Caco-2 (cell line): ENCODE measurements around the gene ACOT7. TPM values are rescaled to one million over a fixed set of nuclear protein-coding genes. Genes with fewer than 3 reads are reported as not detected.
A peak's percentile ranks its signal among the peaks of the same experiment; 100 is the strongest.

Experiments used
- BruUV-seq: library from RNA; stranded (reverse); fragments of 400-500 nt; replicated peaks from 2 replicates; lab custom pipeline; 2021; lab: Mats Ljungman, UMichigan
- CTCF ChIA-PET: fragments of 300-600 bp; sonication (Branson Sonifier 250); formaldehyde crosslinking; loops from one replicate; lab custom pipeline; 2022; ENCODE audit warnings: antibody characterized with exemption; lab: Charles Lee
- POLR2A ChIA-PET: fragments of 300-600 bp; sonication (Branson Sonifier 250); formaldehyde crosslinking; loops from one replicate; lab custom pipeline; 2022; ENCODE audit warnings: antibody characterized with exemption; lab: Charles Lee
- DNase-seq, 2 experiments: peaks; one replicate each; pipeline versions ENCODE4 v3.0.0 to v3.0.0-alpha.2; 2020 to 2022
- H3K27me3 ChIP-seq: replicated peaks from 2 replicates; pipeline ENCODE4 v1.6.0; 2011; ENCODE audit warnings: low read length; ENCODE audit not compliant: control insufficient read depth, insufficient read depth
- H3K36me3 ChIP-seq: 2 replicates; pipeline ENCODE4 v1.5.1; 2011; ENCODE audit warnings: low read length; ENCODE audit not compliant: control insufficient read depth, insufficient read depth
- H3K4me1 ChIP-seq: fragments of 250-450 bp; sonication (Bioruptor Pico); 2 replicates; pipeline ENCODE4 v1.5.1; 2020; ENCODE audit warnings: mild to moderate bottlenecking
- H3K4me3 ChIP-seq: 2 replicates; pipeline ENCODE4 v1.5.1; 2011; ENCODE audit warnings: low read depth, mild to moderate bottlenecking, control low read depth, low read length
- H3K9me3 ChIP-seq: fragments of 250-450 bp; sonication (Bioruptor Pico); 2 replicates; pipeline ENCODE4 v1.5.1; 2020; ENCODE audit warnings: mild to moderate bottlenecking, moderate library complexity
- H3K27ac Mint-ChIP-seq: one replicate; pipeline ENCODE4 v1.8.0; 2022; ENCODE audit warnings: mixed read lengths; ENCODE audit not compliant: unreplicated experiment
- H3K27me3 Mint-ChIP-seq: one replicate; pipeline ENCODE4 v1.8.0; 2022; ENCODE audit warnings: mixed read lengths; ENCODE audit not compliant: insufficient read depth, unreplicated experiment
- H3K36me3 Mint-ChIP-seq: one replicate; pipeline ENCODE4 v1.8.0; 2022; ENCODE audit warnings: mild to moderate bottlenecking, mixed read lengths; ENCODE audit not compliant: insufficient read depth, unreplicated experiment
- H3K4me1 Mint-ChIP-seq: one replicate; pipeline ENCODE4 v1.8.0; 2022; ENCODE audit warnings: low read depth, mixed read lengths; ENCODE audit not compliant: unreplicated experiment
- H3K4me3 Mint-ChIP-seq: one replicate; pipeline ENCODE4 v1.8.0; 2022; ENCODE audit warnings: mild to moderate bottlenecking, moderate library complexity, mixed read lengths; ENCODE audit not compliant: unreplicated experiment
- H3K9me3 Mint-ChIP-seq: one replicate; pipeline ENCODE4 v1.8.0; 2022; ENCODE audit warnings: mixed read lengths; ENCODE audit not compliant: unreplicated experiment
- intact Hi-C: fragments of 100-400 bp; cut with micrococcal nuclease; formaldehyde crosslinking; loops from one replicate; pipeline ENCODE4 v1.10.0; 2022; ENCODE audit not compliant: unreplicated experiment
- total RNA-seq: library from RNA; stranded (reverse); gene quantifications from 2 replicates; pipeline ENCODE4 v1.2.3, GENCODE V29; 2022
- TF ChIP-seq, protein P1 (sequence below), 2 experiments: fragments of 200-600 bp in 1 of 2; IDR thresholded peaks; 1 replicate in 1 of 2; 2 replicates in 1 of 2; pipeline versions ENCODE4 v1.5.1 to v1.8.0; 2011 to 2022; ENCODE audit warnings: antibody characterized with exemption in 1 of 2, control low read depth in 1 of 2, inconsistent platforms in 1 of 2, low read depth in 1 of 2, low read length in 1 of 2, mild to moderate bottlenecking in 1 of 2, moderate library complexity in 1 of 2; ENCODE audit not compliant: insufficient read depth in 1 of 2, severe bottlenecking in 1 of 2, unreplicated experiment in 1 of 2

Gene ACOT7
- total RNA-seq, 1 experiment from 2014 or later = 221 TPM

- no peaks in the 10 kb centered on the region for H3K9me3 Mint-ChIP-seq
- ChIA-PET POLR2A (no interaction called here), CTCF (interaction anchor here (0.7 to 1.0 kb wide), 4 partner anchors 13 to 202 kb away, joined by 3 to 4 read pairs (median 4); partner anchors contain the start of gene GPR153)
- H3K4me3 Mint-ChIP-seq = peak overlapping the region; percentile 9
- H3K36me3 Mint-ChIP-seq = peaks cover 5% of the 10 kb centered on the region
- H3K4me1 Mint-ChIP-seq = no peaks in the 10 kb centered on the region
- no TSS peak for BruUV-seq
- Histone ChIP-seq H3K4me3 (no peak overlapping the region), H3K27me3 (no peaks in the 10 kb centered on the region), H3K36me3 (no peaks in the 10 kb centered on the region), H3K4me1 (0 out of 2 replicates have a peak, but pooled peaks cover 10% of the 10 kb centered on the region), H3K9me3 (no peaks in the 10 kb centered on the region)
- H3K27ac Mint-ChIP-seq = no peak overlapping the region
- H3K27me3 Mint-ChIP-seq = peaks cover 3% of the 10 kb centered on the region
- no peak for DNase-seq
- intact Hi-C loops = loop anchor here (5.0 kb wide), 1 partner anchor 244 kb away; the partner anchor contains the start of gene PLEKHG5
- TF ChIP-seq, protein P1, sequence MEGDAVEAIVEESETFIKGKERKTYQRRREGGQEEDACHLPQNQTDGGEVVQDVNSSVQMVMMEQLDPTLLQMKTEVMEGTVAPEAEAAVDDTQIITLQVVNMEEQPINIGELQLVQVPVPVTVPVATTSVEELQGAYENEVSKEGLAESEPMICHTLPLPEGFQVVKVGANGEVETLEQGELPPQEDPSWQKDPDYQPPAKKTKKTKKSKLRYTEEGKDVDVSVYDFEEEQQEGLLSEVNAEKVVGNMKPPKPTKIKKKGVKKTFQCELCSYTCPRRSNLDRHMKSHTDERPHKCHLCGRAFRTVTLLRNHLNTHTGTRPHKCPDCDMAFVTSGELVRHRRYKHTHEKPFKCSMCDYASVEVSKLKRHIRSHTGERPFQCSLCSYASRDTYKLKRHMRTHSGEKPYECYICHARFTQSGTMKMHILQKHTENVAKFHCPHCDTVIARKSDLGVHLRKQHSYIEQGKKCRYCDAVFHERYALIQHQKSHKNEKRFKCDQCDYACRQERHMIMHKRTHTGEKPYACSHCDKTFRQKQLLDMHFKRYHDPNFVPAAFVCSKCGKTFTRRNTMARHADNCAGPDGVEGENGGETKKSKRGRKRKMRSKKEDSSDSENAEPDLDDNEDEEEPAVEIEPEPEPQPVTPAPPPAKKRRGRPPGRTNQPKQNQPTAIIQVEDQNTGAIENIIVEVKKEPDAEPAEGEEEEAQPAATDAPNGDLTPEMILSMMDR (IDR thresholded peaks at IDR 0.05; ENCODE audit: insufficient read depth in 1 of 2, low read depth in 1 of 2, low read length in 1 of 2, severe bottlenecking in 1 of 2, unreplicated experiment in 1 of 2) = no peak
These were observed 145.3 kb downstream of the ACOT7 start for GRCh38 chr1:6248161-6248776.

DNA sequence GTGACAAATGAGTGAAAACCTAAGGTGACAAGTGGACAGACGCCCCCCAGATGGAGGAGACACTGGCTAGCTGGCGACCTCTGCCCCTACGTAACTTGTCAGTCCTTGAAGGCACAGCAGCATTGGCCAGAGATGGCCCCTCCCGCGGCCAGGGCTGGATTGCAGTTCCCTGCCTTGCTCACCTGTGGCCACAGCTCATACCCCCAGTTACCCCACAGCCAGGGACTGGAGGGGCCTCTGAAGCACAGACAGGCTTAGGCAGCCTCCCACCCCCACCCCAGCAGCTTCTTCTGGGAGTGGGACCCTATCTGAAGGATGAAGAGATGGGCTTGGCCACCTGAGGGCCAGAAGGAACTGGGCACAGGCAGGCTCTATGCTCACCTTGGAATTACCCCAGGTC, 145.9 kb downstream of the ACOT7 start:
- BruUV-seq = no TSS peak
- H3K9me3 Mint-ChIP-seq = no peaks in the 10 kb centered on the region
- Histone ChIP-seq H3K4me1 (0 out of 2 replicates have a peak, but pooled peaks cover 10% of the 10 kb centered on the region), H3K9me3 (no peaks in the 10 kb centered on the region), H3K27me3 (no peaks in the 10 kb centered on the region), H3K4me3 (no peak overlapping the region), H3K36me3 (no peaks in the 10 kb centered on the region)
- H3K4me3 Mint-ChIP-seq = no peak overlapping the region
- DNase-seq = no peak
- ChIA-PET CTCF (interaction anchor here (0.5 to 1.5 kb wide), 6 partner anchors 13 to 908 kb away, joined by 3 to 5 read pairs (median 4); partner anchors contain the start of gene GPR153), POLR2A (no interaction called here)
- H3K27me3 Mint-ChIP-seq = peaks cover 3% of the 10 kb centered on the region
- no peak overlapping the region for H3K27ac Mint-ChIP-seq
- peaks cover 5% of the 10 kb centered on the region for H3K36me3 Mint-ChIP-seq
- no peaks in the 10 kb centered on the region for H3K4me1 Mint-ChIP-seq
- TF ChIP-seq, protein P1 (IDR thresholded peaks at IDR 0.05; ENCODE audit: insufficient read depth in 1 of 2, low read depth in 1 of 2, low read length in 1 of 2, severe bottlenecking in 1 of 2, unreplicated experiment in 1 of 2) = no peak
- intact Hi-C loops = loop anchor here (2.0 to 5.0 kb wide), 2 partner anchors 95 to 245 kb away; partner anchors contain the start of gene PLEKHG5

GRCh38 chr1:6246497-6247467, 146.8 kb downstream of the ACOT7 start:
- no TSS peak for BruUV-seq
- Histone ChIP-seq H3K4me1 (0 out of 2 replicates have a peak, but pooled peaks cover 10% of the 10 kb centered on the region), H3K9me3 (no peaks in the 10 kb centered on the region), H3K4me3 (no peak overlapping the region; the same call in 1 of the 2 replicates), H3K36me3 (no peaks in the 10 kb centered on the region), H3K27me3 (no peaks in the 10 kb centered on the region)
- TF ChIP-seq, protein P1 (IDR thresholded peaks at IDR 0.05; ENCODE audit: insufficient read depth in 1 of 2, low read depth in 1 of 2, low read length in 1 of 2, severe bottlenecking in 1 of 2, unreplicated experiment in 1 of 2) = peak; percentile 87 to 90
- H3K9me3 Mint-ChIP-seq = no peaks in the 10 kb centered on the region
- ChIA-PET POLR2A (no interaction called here), CTCF (interaction anchor here (0.5 to 1.5 kb wide), 11 partner anchors 12 to 194 kb away, joined by 3 to 6 read pairs (median 4); no protein-coding TSS in a partner anchor)
- H3K4me3 Mint-ChIP-seq = peak overlapping the region; percentile 62
- peaks cover 5% of the 10 kb centered on the region for H3K36me3 Mint-ChIP-seq
- DNase-seq = peak; percentile 80 to 85
- intact Hi-C loops = loop anchor here (1.0 to 5.0 kb wide), 4 partner anchors 96 to 246 kb away; partner anchors contain the start of gene PLEKHG5
- H3K27me3 Mint-ChIP-seq = peaks cover 3% of the 10 kb centered on the region
- no peaks in the 10 kb centered on the region for H3K4me1 Mint-ChIP-seq
- H3K27ac Mint-ChIP-seq = no peak overlapping the region
